Measurements from ENCODE around the gene TSPAN3. TPM values are rescaled to one million over a fixed set of nuclear protein-coding genes. Genes with fewer than 3 reads are reported as not detected.

TSPAN3 gene
- total RNA-seq, 4 donors from 2014 or later, result 82.7 to 92.6 (median 88.2) TPM

GRCh38 chr15:77034695-77035489 is 36.0 kb downstream of the TSPAN3 start:
- TF ChIP-seq POLR2A (IDR thresholded peaks at IDR 0.05) (no peak), CTCF (IDR thresholded peaks at IDR 0.05) (no peak)
- peak in 1 of 2 donors; percentile 86 for DNase-seq (ENCODE audit: low spot score in 2 of 2)
- H3K4me3 ChIP-seq (ENCODE audit: low read depth, poor library complexity, severe bottlenecking), result no peak overlapping the region
- 51 to 52% methylated on average over 6 to 13 of the region's 14 CpGs for WGBS, 2 donors
- intact Hi-C loops (cut with DNase I; ENCODE audit: low total_unique reads), result no loop called here

- intact Hi-C loops (cut with DNase I; ENCODE audit: low total_unique reads), result no loop called here
- no peak overlapping the region for H3K4me3 ChIP-seq (ENCODE audit: low read depth, poor library complexity, severe bottlenecking)
- WGBS, 2 donors, result 81 to 83% methylated on average over 12 to 13 of the region's 13 CpGs
- TF ChIP-seq POLR2A (IDR thresholded peaks at IDR 0.05), result no peak
- no peak for TF ChIP-seq CTCF (IDR thresholded peaks at IDR 0.05)
- peak in 1 of 2 donors; percentile 80 for DNase-seq (ENCODE audit: low spot score in 2 of 2)
Measured at GRCh38 chr15:77033729-77034671, 36.9 kb downstream of the TSPAN3 start.

GRCh38 chr15:77033417-77033728 is 37.5 kb downstream of the TSPAN3 start:
- WGBS, 2 donors, result 95 to 96% methylated on average over 4 of the region's 4 CpGs
- DNase-seq (ENCODE audit: low spot score in 2 of 2), result no peak
- no peak overlapping the region for H3K4me3 ChIP-seq (ENCODE audit: low read depth, poor library complexity, severe bottlenecking)
- intact Hi-C loops (cut with DNase I; ENCODE audit: low total_unique reads), result no loop called here
- TF ChIP-seq POLR2A (IDR thresholded peaks at IDR 0.05) (no peak), CTCF (IDR thresholded peaks at IDR 0.05) (no peak)

- H3K4me3 ChIP-seq (ENCODE audit: low read depth, poor library complexity, severe bottlenecking), result no peak overlapping the region
- WGBS, 2 donors, result 88 to 92% methylated on average over 16 to 17 of the region's 18 CpGs
- intact Hi-C loops (cut with DNase I; ENCODE audit: low total_unique reads), result no loop called here
- peak in 1 of 2 donors; percentile 81 for DNase-seq (ENCODE audit: low spot score in 2 of 2)
- TF ChIP-seq CTCF (IDR thresholded peaks at IDR 0.05), result no peak
- no peak for TF ChIP-seq POLR2A (IDR thresholded peaks at IDR 0.05)
Measured at GRCh38 chr15:77032647-77033416, 38.1 kb downstream of the TSPAN3 start.

- DNase-seq (ENCODE audit: low spot score in 2 of 2), result peak in 1 of 2 donors; percentile 80
- H3K4me3 ChIP-seq (ENCODE audit: low read depth, poor library complexity, severe bottlenecking), result no peak overlapping the region
- intact Hi-C loops (cut with DNase I; ENCODE audit: low total_unique reads), result no loop called here
- no peak for TF ChIP-seq CTCF (IDR thresholded peaks at IDR 0.05)
- no peak for TF ChIP-seq POLR2A (IDR thresholded peaks at IDR 0.05)
- whole genome bisulfite sequencing, 2 donors, result 82 to 84% methylated on average over 9 to 22 of the region's 22 CpGs
Measured at GRCh38 chr15:77032052-77032646, 38.8 kb downstream of the TSPAN3 start.
